Measurements from ENCODE around the gene PTPDC1.

Gene PTPDC1, protein sequence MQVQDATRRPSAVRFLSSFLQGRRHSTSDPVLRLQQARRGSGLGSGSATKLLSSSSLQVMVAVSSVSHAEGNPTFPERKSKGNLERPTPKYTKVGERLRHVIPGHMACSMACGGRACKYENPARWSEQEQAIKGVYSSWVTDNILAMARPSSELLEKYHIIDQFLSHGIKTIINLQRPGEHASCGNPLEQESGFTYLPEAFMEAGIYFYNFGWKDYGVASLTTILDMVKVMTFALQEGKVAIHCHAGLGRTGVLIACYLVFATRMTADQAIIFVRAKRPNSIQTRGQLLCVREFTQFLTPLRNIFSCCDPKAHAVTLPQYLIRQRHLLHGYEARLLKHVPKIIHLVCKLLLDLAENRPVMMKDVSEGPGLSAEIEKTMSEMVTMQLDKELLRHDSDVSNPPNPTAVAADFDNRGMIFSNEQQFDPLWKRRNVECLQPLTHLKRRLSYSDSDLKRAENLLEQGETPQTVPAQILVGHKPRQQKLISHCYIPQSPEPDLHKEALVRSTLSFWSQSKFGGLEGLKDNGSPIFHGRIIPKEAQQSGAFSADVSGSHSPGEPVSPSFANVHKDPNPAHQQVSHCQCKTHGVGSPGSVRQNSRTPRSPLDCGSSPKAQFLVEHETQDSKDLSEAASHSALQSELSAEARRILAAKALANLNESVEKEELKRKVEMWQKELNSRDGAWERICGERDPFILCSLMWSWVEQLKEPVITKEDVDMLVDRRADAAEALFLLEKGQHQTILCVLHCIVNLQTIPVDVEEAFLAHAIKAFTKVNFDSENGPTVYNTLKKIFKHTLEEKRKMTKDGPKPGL

DNA sequence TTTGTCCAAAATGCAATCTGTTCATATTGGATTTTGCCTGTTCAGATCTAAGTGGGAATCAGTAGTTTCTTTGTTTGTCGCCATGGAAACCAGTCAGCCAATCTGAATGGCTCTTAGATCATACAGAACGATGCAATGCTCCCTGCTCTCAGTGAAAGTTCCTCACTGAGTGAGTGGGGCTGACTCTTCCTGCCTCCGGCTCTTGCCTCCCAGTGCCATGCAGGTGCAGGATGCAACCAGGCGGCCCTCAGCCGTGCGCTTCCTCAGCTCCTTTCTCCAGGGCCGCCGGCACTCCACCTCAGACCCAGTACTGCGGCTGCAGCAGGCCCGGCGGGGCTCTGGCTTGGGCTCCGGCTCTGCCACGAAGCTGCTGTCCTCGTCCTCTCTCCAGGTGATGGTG, at the start of gene PTPDC1:
Gene PTPDC1 (plus strand): TSS at position 151 of the 400 bp plus-strand sequence. CDS start 67 bp downstream, at position 218.
- DNase-seq = no peak

DNA sequence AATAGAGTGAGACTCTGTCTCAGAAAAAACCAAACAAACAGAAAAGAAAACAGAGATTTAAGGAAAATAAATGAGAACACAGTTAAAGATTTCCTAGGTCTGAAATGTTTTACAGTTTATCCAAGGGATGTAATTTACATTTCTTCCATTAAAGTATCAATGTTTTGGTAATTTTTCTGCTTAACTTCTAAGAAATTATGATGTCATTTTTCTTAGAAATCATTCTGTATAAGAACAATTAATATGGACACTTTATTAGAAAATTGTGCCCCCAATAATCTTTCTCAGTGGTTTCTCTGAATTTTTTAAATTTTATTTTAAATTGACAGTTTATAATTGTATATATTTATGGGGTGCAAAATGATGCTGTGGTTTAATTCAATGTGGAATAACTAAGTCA, 49.8 kb upstream of the PTPDC1 start:
- no peak for DNase-seq

DNA sequence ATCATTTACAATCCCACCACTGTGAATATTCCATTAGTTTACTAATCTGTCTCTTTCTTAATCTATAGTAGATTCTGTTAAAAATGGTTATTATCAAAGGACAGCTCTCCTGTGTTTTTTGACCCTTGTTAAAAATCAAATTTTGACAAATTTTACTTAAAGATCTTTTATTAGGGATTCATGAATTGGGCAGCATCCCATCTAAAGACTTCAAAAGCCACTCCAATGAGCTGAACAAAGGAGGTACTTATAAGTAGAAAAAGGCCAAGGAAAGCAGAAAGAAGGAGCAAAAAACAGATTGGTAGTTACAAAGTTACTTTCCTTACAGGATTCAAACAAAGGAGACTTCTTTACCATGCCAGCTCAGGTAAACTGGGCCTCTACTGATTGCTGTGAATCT, 44.5 kb upstream of the PTPDC1 start:
- DNase-seq = no peak

DNA sequence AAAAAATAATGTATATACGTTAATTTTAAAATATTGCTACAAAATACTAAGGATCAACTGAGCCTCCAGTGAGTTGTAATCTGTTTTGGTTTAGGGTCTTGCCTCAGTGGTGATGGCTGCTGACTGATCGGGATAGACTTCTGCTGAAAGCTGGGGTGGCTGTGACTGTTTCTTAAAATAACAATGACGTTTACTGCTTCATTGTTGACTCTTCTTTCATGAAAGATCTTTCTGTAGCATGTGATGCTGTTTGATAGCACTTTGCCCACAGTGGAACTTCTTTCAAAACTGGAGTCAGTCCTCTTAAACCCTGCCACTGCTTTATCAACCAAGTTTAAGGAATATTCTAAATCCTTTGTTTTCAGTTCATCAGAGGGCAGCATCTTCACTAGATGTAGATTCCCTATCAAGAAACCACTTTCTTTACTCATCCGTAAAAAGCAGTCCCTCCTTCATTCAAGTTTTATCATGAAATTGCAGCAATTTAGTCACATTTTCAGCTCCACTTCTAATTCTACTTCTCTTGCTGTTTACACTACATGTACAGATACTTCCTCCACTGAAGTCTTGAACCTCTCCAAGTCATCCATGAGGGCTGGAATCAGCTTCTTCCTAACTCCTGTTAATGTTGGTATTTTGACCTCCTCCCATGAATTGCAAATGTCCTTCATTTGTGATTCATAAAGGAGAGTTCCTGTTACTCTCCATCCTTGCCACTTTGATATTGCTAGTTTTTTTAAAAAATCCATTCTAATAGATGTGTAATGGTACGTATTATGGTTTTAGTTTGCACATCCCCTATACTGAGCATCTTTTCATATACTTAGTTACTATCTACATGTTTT, 41.5 kb upstream of the PTPDC1 start:
- DNase-seq = no peak

DNA sequence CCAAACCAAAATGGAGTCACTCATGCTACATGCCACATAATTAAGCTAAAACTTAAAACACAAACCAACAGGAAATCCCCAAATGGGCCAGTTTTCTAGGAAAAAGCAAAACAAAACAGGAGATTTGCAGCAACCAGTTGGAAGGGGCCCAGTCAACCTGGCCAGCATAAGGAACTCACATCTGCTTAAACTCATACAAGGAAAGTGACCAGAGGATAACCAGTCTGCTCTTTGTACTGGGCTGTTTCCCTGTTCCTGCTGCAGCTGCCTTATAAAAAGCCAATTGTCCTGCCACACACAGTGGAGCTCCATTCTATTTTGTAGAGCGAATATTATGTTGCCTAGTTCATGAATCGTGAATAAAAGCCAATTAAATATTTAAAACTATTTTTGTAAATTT, 29.5 kb upstream of the PTPDC1 start:
- no peak for DNase-seq

DNA sequence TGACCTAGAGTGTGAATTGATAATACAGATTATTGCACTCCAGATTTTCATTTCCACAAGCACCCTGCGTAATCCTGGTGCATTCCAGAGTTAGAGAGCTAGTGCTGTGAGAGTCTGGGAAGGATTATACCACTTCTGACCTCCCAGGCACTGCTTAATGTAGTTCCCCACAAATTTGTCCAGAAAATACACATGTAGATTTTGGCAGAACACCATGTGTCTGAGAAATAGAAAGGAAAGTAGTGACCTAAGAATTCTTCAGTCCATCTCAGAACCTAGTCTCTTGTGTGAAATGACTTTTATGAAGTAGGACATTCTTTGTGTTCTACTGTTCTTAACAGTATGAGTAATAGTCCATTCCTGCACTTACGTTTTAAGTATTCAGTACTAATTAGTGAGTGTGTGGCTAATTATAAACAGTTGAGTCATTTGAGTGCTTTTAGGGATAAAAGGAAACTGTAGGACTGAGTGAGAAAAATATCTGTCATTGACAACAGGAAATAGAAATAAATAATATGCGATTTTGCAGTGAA, 27.8 kb upstream of the PTPDC1 start:
- no peak for DNase-seq

DNA sequence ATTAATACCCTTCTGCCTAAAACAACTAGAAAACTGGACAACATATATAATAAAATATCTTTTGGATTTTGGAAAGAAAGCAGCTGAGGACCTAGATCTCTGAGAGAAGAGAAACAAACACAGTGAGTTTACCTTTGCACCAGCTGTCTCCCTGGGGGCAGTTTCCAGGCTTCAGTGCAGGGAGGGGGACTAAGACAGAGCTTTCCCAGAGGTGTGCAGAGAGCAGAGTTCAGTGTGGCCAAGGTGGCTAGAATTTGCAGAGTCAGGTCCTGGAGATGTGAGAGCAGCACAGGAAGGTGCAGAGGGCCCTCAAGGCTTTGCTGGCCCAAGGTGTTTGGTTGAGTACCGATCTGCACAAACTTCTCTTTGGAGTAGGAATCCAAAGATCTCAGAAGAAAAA, 26.3 kb upstream of the PTPDC1 start:
- no peak for DNase-seq

DNA sequence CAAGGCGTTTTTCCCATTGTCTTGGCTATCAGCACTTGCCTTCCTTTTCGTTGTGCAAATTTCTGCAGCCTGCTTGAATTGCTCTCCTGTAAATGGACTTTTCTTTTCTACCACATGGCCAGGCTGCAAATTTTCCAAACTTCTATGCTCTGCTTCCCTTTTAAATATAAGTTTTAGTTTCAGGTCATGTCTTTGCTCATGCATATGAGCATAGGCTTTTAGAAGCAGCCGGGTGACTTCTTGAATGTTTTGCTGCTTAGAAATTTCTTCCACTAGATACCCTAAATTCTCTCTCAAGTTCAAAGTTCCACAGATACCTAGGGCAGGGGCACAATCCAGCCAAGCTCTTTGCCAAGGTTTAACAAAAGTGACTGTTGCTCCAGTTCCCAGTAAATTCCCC, 22.4 kb upstream of the PTPDC1 start:
- DNase-seq = no peak

DNA sequence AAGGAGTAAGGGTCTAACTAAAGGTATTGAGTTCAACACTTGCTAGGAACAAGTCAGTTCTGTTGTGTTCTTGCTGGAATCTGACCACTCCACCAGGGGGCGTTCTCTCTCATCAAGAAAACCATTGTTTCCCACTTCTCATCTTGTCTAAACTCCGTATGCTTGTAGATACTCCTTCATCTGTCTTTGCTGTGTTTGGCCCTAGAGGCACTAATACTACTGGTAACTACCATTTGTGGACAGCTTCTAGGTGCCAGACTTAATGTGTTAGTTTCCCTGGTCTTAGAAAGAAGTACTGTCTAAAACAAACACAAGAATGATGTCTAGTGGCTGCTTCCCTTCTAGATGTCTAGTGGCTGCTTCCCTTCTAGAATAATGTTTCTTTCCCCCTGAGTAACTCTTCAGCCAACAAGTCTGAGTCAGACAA, 18.7 kb upstream of the PTPDC1 start:
- DNase-seq = peak; percentile 26

DNA sequence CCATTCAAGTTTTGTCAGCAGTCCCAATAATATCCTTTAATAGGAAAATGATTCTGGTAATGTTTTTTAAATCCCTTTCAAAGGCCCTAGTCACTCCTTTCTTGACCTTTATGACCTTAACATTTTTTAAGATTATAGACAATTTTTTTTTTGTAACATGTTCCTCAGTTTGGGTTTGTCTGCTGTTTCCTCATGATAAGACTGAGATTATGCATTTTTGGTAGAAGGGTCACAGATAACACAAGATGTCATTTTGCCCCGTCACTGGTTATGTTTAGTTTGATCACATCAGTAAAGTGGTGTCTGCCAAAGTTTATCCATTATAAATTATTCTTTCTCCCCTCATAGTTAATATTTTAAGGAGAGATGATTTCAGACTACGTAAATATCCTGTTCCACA, 16.0 kb upstream of the PTPDC1 start:
- no peak for DNase-seq

DNA sequence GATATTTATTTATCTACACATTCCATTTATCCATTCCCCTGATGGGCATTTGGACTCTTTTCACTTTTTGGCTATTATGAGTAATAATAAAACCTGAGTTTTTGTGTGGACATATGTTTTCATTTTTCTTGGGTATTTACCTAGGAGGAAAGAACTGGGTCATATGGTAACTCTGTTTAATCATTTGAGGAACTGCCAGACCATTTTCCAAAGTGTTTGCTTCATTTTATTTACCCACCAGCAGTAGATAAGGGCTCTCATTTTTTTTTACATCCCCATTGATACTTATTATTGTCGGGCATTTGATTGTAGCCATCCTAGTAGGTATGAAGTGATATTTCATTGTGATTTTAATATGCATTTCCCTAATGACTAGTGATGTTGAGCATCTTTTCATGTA, 7.7 kb upstream of the PTPDC1 start:
- DNase-seq = no peak

DNA sequence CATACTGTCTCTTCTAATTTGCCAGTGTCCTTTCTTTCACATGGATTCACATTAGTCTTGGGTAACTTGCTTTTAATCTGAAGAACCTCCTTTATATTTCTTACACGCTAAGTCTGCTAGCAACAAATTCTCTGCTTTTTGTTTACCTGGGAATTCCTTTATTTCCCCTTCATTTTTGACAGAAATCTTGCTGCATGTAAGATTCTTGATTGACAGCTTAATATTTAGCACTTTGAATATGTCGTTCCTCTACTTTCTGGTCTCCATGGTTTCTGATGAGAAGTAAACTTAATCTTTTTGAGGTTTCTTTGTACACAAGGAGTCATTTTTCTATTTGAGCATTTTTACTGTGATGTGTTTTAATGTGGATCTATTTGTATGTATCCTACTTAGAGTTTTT, 6.2 kb upstream of the PTPDC1 start:
- no peak for DNase-seq

DNA sequence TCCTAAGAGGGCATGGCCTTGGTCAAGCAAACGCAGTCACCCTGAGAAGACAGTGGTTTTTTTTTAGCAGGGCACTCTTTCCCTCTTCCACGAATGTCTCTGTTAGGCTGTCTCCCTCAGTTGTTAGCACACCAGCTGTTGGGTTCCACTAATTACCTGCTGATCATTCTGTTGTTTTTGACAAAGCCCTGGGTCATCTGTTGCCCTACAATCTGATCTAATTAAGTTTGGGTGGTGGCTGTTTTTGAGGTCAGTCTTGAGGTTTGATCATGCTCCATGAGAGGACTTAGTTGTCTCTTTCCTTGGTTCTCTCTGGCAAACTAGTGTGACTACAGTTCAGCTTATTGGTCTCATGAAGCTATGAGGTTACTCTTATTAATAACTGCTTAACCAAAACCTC, 5.0 kb upstream of the PTPDC1 start:
- DNase-seq = no peak

DNA sequence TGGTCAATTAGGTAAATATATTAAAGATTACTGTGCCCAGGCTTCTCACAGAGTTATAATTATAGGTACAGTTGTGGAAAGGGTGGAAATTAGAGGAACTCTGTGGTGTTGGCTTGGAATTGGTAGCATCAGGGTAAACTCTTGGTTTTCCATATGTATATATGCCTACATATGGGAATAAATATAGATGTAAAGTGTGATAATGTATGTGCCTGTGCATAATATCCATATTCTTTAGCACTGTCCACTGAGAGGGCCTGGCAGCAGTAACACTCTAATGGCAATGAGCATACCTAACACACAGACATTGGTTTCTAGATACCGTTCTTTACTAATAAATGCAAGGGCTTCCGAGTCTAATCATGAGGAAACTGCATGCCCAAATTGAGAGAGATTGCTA, 4.0 kb upstream of the PTPDC1 start:
- DNase-seq = no peak

DNA sequence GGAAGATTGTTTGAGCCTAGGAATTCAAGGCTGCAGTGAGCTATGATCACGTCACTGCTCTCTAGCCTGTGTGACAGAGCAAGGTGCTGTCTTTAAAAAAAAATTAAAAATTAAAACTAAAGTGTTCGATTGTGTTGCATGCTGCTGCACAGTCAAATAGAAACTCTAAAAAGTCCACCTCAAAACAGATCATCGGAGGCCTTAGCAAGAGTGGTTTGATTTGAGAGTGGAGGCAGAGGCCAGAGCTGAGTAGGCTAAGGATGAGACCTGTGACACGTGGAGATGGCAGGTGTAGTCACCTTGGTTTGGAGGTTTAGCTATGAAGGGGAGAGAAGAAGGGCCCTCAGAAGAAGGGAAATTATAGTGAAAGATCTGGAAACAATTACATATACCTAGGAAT, 2.8 kb upstream of the PTPDC1 start:
- no peak for DNase-seq

DNA sequence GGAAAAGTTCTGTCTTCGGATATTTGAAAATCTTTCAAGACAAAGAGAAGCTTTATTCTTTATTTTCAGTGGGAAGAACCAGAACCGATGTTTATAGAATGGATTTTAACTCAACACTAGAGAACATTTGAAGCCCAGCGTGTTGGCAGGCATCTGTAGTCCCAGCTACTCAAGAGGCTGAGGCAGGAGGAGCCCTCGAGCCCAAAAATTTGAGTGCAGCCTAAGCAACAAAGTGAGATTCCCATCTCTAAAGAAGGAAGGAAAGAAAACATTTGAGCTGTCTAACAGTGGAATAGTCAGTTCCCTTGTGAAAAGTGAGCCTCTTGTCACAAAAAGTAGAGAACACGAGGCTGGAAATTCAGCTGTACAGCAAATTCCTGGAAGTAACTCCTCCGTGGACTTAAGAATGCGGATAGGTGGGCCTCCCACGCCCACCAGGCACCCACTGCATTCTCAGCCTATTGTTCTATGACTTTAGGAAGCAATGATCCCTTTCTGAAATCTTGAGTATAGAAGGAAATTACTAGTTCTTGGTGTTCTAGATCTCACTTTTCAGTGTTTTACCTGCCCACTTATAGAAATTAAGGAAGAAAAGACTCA, 2.3 kb upstream of the PTPDC1 start:
- no peak for DNase-seq

DNA sequence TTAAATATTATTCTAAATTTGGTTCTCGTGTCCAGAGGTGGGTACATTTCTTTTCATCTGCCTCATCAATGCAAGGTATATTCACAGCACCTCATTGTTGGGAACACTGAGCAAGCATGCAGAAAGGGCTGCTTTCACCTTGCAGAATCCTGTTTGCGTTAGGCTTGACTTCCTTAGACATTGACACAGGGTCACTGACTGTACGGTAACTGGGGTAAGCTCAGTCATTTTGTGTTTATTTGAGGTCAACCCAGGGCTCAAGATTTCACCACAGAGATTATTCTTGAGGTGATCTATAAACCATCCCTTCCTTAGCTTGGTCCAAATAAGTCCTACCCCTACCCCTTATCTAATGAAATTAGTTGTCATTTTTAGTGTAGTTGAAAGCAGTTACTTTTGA, 1.7 kb upstream of the PTPDC1 start:
- DNase-seq = no peak

DNA sequence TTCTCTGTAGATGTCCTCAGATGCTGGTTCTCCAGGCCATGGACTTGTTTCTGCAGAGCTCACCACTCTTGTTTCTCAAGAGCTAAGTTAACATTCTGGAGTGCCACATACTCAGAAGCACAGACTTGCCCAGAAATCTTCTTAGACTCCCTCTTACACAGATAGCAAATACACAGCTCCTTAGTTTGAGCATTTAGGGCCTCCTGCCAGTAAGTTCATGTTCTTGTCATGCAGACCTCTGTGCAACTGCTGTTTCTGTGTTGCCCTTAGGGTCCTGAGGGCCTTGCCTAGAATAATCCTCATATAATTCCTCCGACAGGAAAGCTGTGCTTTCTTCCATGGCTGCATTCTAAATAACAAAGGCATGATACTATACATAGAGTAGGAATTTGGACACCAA, 1.3 kb upstream of the PTPDC1 start:
- no peak for DNase-seq

DNA sequence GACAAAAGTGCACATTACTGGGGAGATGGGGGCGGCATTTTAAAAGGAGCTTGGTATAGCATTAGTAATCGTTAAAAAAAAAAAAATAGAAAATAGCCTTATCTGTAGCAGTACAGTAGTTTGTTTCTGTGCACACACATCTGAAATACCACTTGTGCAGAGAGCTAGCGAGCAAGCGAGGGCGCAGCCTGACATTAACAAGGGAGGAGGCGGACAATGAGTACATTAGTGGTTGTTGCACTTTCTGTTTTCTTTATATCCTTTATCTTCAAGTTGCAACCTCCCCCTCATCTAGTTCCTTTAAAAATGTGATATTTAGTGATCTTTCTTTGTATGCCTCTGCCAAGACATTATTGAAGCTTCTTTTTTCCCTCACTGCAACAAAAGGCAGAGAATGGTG, 880 bp upstream of the PTPDC1 start:
- no peak for DNase-seq

DNA sequence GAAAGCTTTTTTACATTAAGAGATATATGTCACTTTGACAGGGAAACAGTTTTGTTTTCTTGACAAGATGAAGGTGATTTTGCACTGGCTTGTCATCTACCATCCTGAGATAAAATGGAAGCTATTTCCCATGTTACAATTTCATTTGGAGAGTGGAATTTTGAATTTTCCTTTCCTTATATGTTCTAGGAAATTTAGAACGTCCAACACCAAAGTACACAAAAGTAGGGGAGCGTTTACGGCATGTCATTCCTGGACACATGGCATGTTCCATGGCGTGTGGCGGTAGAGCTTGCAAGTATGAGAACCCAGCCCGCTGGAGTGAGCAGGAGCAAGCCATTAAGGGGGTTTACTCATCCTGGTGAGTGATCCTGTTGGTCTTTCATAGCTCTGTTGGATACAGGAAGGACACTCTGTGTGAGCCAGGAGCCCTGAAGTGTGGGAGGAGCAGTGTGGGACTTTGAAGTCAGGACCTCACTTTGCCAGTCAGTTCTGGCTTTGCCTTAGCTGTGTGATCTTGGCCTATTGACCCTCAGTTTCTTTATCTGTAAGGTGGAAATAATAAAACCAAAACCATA, 887 bp downstream of the PTPDC1 start:
- DNase-seq = no peak

DNA sequence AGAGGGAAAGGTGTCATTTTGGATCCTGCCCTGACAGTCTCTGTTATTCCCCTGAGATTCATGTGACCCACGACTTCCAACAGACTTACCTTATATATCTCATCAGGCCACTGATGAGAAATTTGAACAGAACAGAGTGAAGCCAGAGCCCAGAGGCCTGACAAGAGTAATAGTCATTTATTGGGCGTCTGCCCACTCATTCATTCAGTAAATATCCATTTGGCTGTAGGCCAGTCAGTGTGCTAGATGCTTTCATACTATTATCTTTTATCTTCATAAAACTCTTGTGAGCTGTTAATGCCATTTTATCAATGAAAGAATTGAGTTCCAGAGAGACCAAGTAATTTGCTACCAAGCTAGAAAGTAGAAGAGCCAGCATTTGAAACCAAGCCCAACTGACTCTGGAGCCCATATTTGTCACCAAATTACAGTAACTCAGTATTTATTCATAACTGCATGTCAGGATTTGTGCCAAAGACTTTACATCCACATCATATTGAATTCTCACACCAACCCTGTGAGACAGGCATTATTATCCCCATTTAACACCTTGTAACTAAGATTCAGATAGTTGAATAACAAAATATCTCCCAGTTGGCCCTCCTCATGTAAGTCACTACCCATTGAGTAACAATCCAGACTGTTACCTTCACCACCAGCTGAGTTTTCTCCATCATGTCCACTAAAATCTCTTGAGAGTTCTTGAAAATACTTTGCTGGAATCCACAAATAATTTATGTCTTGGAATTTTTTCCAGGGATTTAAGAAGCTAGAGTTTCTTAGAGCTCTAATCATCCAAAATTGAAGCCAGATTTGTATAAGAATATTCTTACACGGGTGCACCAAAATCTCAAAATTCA, 2.5 kb downstream of the PTPDC1 start:
- no peak for DNase-seq

Measured in NCI-H2171 (cell line).